ENCODE measurements around the gene EIF3F. TPM values are rescaled to one million over a fixed set of nuclear protein-coding genes. Genes with fewer than 3 reads are reported as not detected.

The EIF3F gene
- total RNA-seq, 1 donor = 286 TPM

DNA sequence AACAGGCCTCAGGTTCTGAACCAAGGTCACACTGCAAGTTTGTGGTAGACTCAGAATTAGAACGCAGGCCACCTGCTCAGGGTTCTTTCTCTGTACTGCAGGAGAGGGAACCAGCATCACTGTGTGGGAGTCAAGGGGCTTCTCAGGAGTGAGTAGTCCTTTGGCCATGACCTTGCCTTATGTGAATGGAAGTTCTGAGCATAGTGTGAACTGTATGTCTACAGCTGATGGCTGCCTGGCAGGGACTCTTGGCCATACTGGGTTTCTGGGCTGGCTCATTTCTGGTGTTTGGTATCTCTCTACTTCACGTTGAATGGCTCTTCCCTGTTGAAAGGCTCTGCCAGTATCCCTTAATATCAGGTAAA, 53.8 kb downstream of the EIF3F start:
- peaks cover 12% of the 10 kb centered on the region for H4K20me1 ChIP-seq (ENCODE audit: insufficient read depth, low read length)
- H3K27ac ChIP-seq (ENCODE audit: low read depth, low read length) = no peak overlapping the region
- no peak overlapping the region for H3K4me3 ChIP-seq (ENCODE audit: insufficient read depth, low read length)
- no peak for DNase-seq (ENCODE audit: insufficient read length, low spot score, missing footprints)
- H3K27me3 ChIP-seq (ENCODE audit: insufficient read depth, low read length) = no peaks in the 10 kb centered on the region
- H3K9me3 ChIP-seq (ENCODE audit: low read depth, low read length) = no peaks in the 10 kb centered on the region
- H3K4me1 ChIP-seq (ENCODE audit: insufficient read depth, low read length) = peaks cover 4% of the 10 kb centered on the region
- TF ChIP-seq, protein P1, sequence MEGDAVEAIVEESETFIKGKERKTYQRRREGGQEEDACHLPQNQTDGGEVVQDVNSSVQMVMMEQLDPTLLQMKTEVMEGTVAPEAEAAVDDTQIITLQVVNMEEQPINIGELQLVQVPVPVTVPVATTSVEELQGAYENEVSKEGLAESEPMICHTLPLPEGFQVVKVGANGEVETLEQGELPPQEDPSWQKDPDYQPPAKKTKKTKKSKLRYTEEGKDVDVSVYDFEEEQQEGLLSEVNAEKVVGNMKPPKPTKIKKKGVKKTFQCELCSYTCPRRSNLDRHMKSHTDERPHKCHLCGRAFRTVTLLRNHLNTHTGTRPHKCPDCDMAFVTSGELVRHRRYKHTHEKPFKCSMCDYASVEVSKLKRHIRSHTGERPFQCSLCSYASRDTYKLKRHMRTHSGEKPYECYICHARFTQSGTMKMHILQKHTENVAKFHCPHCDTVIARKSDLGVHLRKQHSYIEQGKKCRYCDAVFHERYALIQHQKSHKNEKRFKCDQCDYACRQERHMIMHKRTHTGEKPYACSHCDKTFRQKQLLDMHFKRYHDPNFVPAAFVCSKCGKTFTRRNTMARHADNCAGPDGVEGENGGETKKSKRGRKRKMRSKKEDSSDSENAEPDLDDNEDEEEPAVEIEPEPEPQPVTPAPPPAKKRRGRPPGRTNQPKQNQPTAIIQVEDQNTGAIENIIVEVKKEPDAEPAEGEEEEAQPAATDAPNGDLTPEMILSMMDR (IDR thresholded peaks at IDR 0.05; ENCODE audit: extremely low read depth, low read depth, low read length) = no peak
- H2AFZ ChIP-seq (ENCODE audit: low read length) = no peak overlapping the region
- H3K36me3 ChIP-seq (ENCODE audit: insufficient read depth, low read length) = no peaks in the 10 kb centered on the region
- H3K4me2 ChIP-seq (ENCODE audit: insufficient read depth, low read length) = no peak overlapping the region
- H3K79me2 ChIP-seq (ENCODE audit: insufficient read depth, low read length) = no peaks in the 10 kb centered on the region

GRCh38 chr11:8041576-8041975, 54.4 kb downstream of the EIF3F start:
- peaks cover 4% of the 10 kb centered on the region for H3K4me1 ChIP-seq (ENCODE audit: insufficient read depth, low read length)
- H3K36me3 ChIP-seq (ENCODE audit: insufficient read depth, low read length) = no peaks in the 10 kb centered on the region
- DNase-seq (ENCODE audit: insufficient read length, low spot score, missing footprints) = no peak

DNA sequence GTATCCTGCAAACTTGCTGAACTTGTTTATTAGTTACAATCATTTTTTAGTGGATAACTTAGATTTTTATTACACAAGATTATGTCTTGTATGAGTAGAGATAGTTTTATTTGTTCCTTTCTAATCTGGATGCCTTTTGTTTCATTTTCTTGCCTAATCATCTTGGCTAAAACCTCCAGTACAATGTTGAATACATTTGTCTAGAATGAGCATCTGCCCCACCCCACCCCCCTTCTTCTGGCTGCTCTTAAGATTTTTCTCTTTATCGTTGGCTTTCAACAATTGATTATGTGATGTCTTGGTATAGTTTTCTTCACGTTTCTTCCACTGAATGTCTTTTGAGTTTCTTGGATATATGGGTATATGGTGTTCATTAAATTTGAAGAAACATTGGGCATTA, 56.6 kb downstream of the EIF3F start:
- TF ChIP-seq, protein P1 (IDR thresholded peaks at IDR 0.05; ENCODE audit: extremely low read depth, low read depth, low read length) = no peak
- Histone ChIP-seq H3K4me3 (ENCODE audit: insufficient read depth, low read length) (no peak overlapping the region), H3K4me1 (ENCODE audit: insufficient read depth, low read length) (peaks cover 4% of the 10 kb centered on the region), H3K79me2 (ENCODE audit: insufficient read depth, low read length) (no peaks in the 10 kb centered on the region), H3K27me3 (ENCODE audit: insufficient read depth, low read length) (no peaks in the 10 kb centered on the region), H4K20me1 (ENCODE audit: insufficient read depth, low read length) (peaks cover under 1% of the 10 kb centered on the region), H3K4me2 (ENCODE audit: insufficient read depth, low read length) (no peak overlapping the region), H3K9me3 (ENCODE audit: low read depth, low read length) (no peaks in the 10 kb centered on the region), H2AFZ (ENCODE audit: low read length) (no peak overlapping the region), H3K36me3 (ENCODE audit: insufficient read depth, low read length) (no peaks in the 10 kb centered on the region), H3K27ac (ENCODE audit: low read depth, low read length) (no peak overlapping the region)
- DNase-seq (ENCODE audit: insufficient read length, low spot score, missing footprints) = no peak

More at GRCh38 chr11:8041576-8041975, 54.4 kb downstream of the EIF3F start:
- no peaks in the 10 kb centered on the region for H3K9me3 ChIP-seq (ENCODE audit: low read depth, low read length)
- H3K4me2 ChIP-seq (ENCODE audit: insufficient read depth, low read length) = no peak overlapping the region
- no peak overlapping the region for H3K4me3 ChIP-seq (ENCODE audit: insufficient read depth, low read length)
- no peak overlapping the region for H2AFZ ChIP-seq (ENCODE audit: low read length)
- peaks cover 12% of the 10 kb centered on the region for H4K20me1 ChIP-seq (ENCODE audit: insufficient read depth, low read length)
- H3K27me3 ChIP-seq (ENCODE audit: insufficient read depth, low read length) = no peaks in the 10 kb centered on the region
- H3K79me2 ChIP-seq (ENCODE audit: insufficient read depth, low read length) = no peaks in the 10 kb centered on the region
- TF ChIP-seq, protein P1 (IDR thresholded peaks at IDR 0.05; ENCODE audit: extremely low read depth, low read depth, low read length) = no peak
- H3K27ac ChIP-seq (ENCODE audit: low read depth, low read length) = no peak overlapping the region

DNA sequence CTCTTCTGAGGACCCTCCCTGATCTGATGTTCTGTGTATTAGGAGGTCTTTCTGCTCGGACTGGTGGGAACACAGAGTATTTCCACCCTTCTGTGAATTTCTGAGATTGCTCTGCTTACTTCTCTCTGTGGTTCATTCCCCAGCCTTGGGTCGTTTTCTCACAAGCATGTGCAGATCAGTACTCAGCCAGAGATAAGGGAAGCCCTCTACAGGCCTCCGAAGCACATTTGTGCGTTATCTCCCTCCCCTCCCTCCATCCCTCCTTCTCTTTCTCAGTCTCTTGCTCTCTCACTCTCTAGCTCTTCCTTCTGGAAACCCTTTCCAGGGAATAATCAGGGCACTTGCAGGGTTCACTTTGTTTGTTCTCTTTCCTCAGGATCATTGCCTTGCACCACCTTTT, 58.7 kb downstream of the EIF3F start:
- Histone ChIP-seq H3K36me3 (ENCODE audit: insufficient read depth, low read length) (no peaks in the 10 kb centered on the region), H3K27me3 (ENCODE audit: insufficient read depth, low read length) (no peaks in the 10 kb centered on the region), H3K4me2 (ENCODE audit: insufficient read depth, low read length) (no peak overlapping the region), H4K20me1 (ENCODE audit: insufficient read depth, low read length) (no peaks in the 10 kb centered on the region), H2AFZ (ENCODE audit: low read length) (no peak overlapping the region), H3K79me2 (ENCODE audit: insufficient read depth, low read length) (no peaks in the 10 kb centered on the region), H3K4me3 (ENCODE audit: insufficient read depth, low read length) (no peak overlapping the region), H3K27ac (ENCODE audit: low read depth, low read length) (no peak overlapping the region), H3K9me3 (ENCODE audit: low read depth, low read length) (no peaks in the 10 kb centered on the region), H3K4me1 (ENCODE audit: insufficient read depth, low read length) (peaks cover under 1% of the 10 kb centered on the region)
- TF ChIP-seq, protein P1 (IDR thresholded peaks at IDR 0.05; ENCODE audit: extremely low read depth, low read depth, low read length) = no peak
- DNase-seq (ENCODE audit: insufficient read length, low spot score, missing footprints) = no peak

All from osteoblast (primary cell).